ENCODE measurements around the gene ADCK2. TPM values are rescaled to one million over a fixed set of nuclear protein-coding genes. Genes with fewer than 3 reads are reported as not detected.

The ADCK2 gene
- total RNA-seq, 3 donors from 2014 or later (not counting 1 experiment from before 2014, with no cell fraction given) = 12.6 to 20.7 (median 15.8) TPM

DNA sequence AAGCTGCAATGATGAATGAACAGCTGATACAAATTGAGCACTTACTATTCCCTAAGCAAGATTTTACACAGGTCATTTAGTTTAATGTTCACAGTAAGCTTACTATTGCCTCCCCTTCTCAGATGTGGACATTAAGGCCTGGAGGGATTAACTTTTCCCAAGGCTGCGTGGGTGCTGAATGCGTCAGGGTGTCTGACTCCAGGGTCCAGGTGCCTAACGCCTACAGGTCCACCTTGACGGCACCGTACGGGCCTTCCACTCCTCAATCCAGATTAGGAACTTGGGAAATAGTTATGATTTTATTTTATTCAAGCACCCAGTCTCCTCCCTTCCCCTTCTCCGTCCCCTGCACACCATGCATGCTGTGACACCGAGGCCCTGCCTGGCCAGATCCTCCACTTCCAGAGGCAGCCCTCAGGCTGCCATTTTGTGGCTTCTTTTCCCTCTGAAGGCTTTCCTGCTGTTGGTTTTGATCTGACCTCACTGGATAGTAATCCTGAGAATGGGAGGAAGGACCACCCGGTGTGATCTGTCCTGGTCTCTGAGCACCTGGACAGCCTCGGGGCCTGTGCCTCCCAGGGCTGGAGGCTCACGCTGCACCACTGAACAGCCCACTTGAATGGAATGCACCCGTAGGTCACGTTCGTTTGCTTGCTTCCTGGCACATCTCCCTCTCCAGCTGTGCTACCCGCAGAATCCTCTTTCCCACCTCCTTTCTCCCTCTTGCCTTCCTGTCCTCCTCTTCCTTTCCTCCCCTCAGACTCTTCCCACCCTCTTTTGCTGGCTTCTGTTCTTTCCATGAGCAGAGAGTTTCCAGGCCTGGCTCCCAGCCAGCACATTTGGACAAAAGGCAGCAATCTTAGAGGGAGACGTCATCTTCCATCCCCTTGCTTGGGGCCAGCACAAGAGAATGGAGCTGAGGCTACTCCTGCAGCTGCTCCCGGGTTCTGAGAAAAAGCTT, 46.6 kb upstream of the ADCK2 start:
- no peaks in the 10 kb centered on the region for H3K9me3 Mint-ChIP-seq
- H3K4me1 Mint-ChIP-seq = no peaks in the 10 kb centered on the region
- H3K27me3 Mint-ChIP-seq (ENCODE audit: low read depth in 2 of 2) = peaks cover 6 to 9% of the 10 kb centered on the region in 2 donors
- H3K36me3 ChIP-seq (ENCODE audit: control insufficient read depth, insufficient read depth, low read length) = no peaks in the 10 kb centered on the region
- no peak overlapping the region for H3K27ac ChIP-seq (ENCODE audit: low read length)
- H3K4me3 Mint-ChIP-seq = no peak overlapping the region
- TF ChIP-seq, protein P1, sequence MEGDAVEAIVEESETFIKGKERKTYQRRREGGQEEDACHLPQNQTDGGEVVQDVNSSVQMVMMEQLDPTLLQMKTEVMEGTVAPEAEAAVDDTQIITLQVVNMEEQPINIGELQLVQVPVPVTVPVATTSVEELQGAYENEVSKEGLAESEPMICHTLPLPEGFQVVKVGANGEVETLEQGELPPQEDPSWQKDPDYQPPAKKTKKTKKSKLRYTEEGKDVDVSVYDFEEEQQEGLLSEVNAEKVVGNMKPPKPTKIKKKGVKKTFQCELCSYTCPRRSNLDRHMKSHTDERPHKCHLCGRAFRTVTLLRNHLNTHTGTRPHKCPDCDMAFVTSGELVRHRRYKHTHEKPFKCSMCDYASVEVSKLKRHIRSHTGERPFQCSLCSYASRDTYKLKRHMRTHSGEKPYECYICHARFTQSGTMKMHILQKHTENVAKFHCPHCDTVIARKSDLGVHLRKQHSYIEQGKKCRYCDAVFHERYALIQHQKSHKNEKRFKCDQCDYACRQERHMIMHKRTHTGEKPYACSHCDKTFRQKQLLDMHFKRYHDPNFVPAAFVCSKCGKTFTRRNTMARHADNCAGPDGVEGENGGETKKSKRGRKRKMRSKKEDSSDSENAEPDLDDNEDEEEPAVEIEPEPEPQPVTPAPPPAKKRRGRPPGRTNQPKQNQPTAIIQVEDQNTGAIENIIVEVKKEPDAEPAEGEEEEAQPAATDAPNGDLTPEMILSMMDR (IDR thresholded peaks at IDR 0.05) = no peak
- no peak overlapping the region for H3K4me3 ChIP-seq (ENCODE audit: low read length)
- no peaks in the 10 kb centered on the region for H3K27me3 ChIP-seq (ENCODE audit: control insufficient read depth, insufficient read depth, low read length)
- H3K9me3 ChIP-seq (ENCODE audit: control insufficient read depth, insufficient read depth, low read length) = no peaks in the 10 kb centered on the region
- no peaks in the 10 kb centered on the region for H3K4me1 ChIP-seq (ENCODE audit: control insufficient read depth, insufficient read depth, low read length)
- intact Hi-C loops (cut with micrococcal nuclease) = no loop called here
- ATAC-seq (no peak), DNase-seq (no peak)
- H3K36me3 Mint-ChIP-seq = no peaks in the 10 kb centered on the region
- 85% methylated on average over 14 of the region's 17 CpGs for WGBS (ENCODE audit: insufficient coverage)
- no peak overlapping the region for H3K27ac Mint-ChIP-seq

DNA sequence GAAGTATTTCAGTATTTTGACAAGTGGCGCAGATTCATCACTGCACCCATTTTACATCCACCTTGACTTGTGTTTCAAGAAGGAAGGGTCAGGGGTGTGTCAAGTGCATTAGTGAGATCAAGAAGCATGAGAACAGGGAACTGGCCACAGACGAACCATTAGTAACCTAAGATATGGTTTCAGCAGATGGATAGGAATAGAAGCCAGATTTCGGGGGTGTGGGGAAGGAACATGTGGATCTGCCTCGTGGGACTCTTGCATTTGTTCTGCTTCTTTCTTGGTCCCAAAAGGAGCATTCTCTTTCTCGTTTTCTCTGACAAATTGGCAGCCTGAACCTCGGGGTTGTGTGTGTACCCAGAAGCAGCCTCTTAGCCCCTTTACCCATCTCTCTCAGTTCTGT, 41.7 kb upstream of the ADCK2 start:
- no peak for ATAC-seq

DNA sequence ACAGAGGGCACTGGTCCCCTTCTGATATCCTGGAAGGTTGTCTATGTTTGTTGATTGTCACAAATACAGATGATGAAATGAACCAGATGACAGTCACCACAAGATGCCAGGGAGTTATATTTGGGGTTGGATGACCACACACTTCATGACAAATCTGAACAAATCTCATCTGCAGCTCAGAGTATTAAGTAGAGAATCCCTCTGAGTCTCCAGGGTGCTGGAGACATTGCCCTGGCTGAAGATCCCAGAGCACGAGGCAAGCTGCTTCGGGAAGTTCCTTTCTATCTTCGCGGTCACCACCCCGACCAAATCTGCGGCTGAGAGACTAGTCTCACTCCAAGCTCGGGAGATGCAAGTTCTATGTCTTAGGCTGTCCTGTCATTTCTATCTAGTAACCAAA, 41.1 kb upstream of the ADCK2 start:
- H3K9me3 ChIP-seq (ENCODE audit: control insufficient read depth, insufficient read depth, low read length) = no peaks in the 10 kb centered on the region
- no peaks in the 10 kb centered on the region for H3K9me3 Mint-ChIP-seq
- H3K27me3 ChIP-seq (ENCODE audit: control insufficient read depth, insufficient read depth, low read length) = no peaks in the 10 kb centered on the region
- WGBS (ENCODE audit: insufficient coverage) = 91% methylated on average over 7 of the region's 7 CpGs
- no peaks in the 10 kb centered on the region for H3K36me3 ChIP-seq (ENCODE audit: control insufficient read depth, insufficient read depth, low read length)
- TF ChIP-seq, protein P1 (IDR thresholded peaks at IDR 0.05) = no peak
- H3K36me3 Mint-ChIP-seq = no peaks in the 10 kb centered on the region
- no peaks in the 10 kb centered on the region for H3K4me1 ChIP-seq (ENCODE audit: control insufficient read depth, insufficient read depth, low read length)
- H3K4me1 Mint-ChIP-seq = no peaks in the 10 kb centered on the region
- DNase-seq = no peak
- H3K4me3 ChIP-seq (ENCODE audit: low read length) = no peak overlapping the region
- peaks cover 6 to 13% of the 10 kb centered on the region in 2 donors for H3K27me3 Mint-ChIP-seq (ENCODE audit: low read depth in 2 of 2)
- H3K27ac Mint-ChIP-seq = no peak overlapping the region
- H3K27ac ChIP-seq (ENCODE audit: low read length) = no peak overlapping the region
- no peak for ATAC-seq
- intact Hi-C loops (cut with micrococcal nuclease) = no loop called here
- H3K4me3 Mint-ChIP-seq = no peak overlapping the region

More for the DNA sequence above, 41.7 kb upstream of the ADCK2 start:
- no peak for DNase-seq
- H3K4me3 ChIP-seq (ENCODE audit: low read length) = no peak overlapping the region
- H3K9me3 ChIP-seq (ENCODE audit: control insufficient read depth, insufficient read depth, low read length) = no peaks in the 10 kb centered on the region
- H3K4me1 ChIP-seq (ENCODE audit: control insufficient read depth, insufficient read depth, low read length) = no peaks in the 10 kb centered on the region
- H3K36me3 ChIP-seq (ENCODE audit: control insufficient read depth, insufficient read depth, low read length) = no peaks in the 10 kb centered on the region
- H3K36me3 Mint-ChIP-seq = no peaks in the 10 kb centered on the region
- 73% methylated on average over 5 of the region's 6 CpGs for WGBS (ENCODE audit: insufficient coverage)
- peaks cover 6 to 18% of the 10 kb centered on the region in 2 donors for H3K27me3 Mint-ChIP-seq (ENCODE audit: low read depth in 2 of 2)
- no peaks in the 10 kb centered on the region for H3K9me3 Mint-ChIP-seq
- H3K27ac Mint-ChIP-seq = no peak overlapping the region
- TF ChIP-seq, protein P1 (IDR thresholded peaks at IDR 0.05) = no peak
- no peaks in the 10 kb centered on the region for H3K4me1 Mint-ChIP-seq
- no peak overlapping the region for H3K27ac ChIP-seq (ENCODE audit: low read length)
- no peak overlapping the region for H3K4me3 Mint-ChIP-seq
- intact Hi-C loops (cut with micrococcal nuclease) = no loop called here
- no peaks in the 10 kb centered on the region for H3K27me3 ChIP-seq (ENCODE audit: control insufficient read depth, insufficient read depth, low read length)
